Measurements from ENCODE around the gene DYTN. TPM values are rescaled to one million over a fixed set of nuclear protein-coding genes. Genes with fewer than 3 reads are reported as not detected.

The DYTN gene
- total and polyA plus RNA-seq, 2 experiments from 2014 or later = not detected

GRCh38 chr2:206713746-206714145, 4.5 kb downstream of the DYTN start:
- H3K4me1 ChIP-seq (ENCODE audit: insufficient read depth) = no peaks in the 10 kb centered on the region
- H3K4me3 ChIP-seq = no peak overlapping the region

GRCh38 chr2:206708286-206708685, 9.9 kb downstream of the DYTN start:
- Histone ChIP-seq H3K4me3 (no peak overlapping the region), H2AFZ (no peak overlapping the region), H3K4me2 (no peak overlapping the region), H3K27me3 (peaks cover 5% of the 10 kb centered on the region), H3K9me3 (ENCODE audit: low read depth) (no peaks in the 10 kb centered on the region), H3K36me3 (replicated peaks; ENCODE audit: insufficient read depth, low read depth) (no peaks in the 10 kb centered on the region), H3K4me1 (ENCODE audit: insufficient read depth) (no peaks in the 10 kb centered on the region), H3K79me2 (no peaks in the 10 kb centered on the region), H4K20me1 (ENCODE audit: insufficient read depth, poor library complexity, severe bottlenecking) (no peaks in the 10 kb centered on the region), H3K9me2 (replicated peaks; ENCODE audit: insufficient read depth) (no peaks in the 10 kb centered on the region), H3K27ac (no peak overlapping the region)
- DNase-seq (ENCODE audit: low spot score) = no peak
- TF ChIP-seq, protein P1, sequence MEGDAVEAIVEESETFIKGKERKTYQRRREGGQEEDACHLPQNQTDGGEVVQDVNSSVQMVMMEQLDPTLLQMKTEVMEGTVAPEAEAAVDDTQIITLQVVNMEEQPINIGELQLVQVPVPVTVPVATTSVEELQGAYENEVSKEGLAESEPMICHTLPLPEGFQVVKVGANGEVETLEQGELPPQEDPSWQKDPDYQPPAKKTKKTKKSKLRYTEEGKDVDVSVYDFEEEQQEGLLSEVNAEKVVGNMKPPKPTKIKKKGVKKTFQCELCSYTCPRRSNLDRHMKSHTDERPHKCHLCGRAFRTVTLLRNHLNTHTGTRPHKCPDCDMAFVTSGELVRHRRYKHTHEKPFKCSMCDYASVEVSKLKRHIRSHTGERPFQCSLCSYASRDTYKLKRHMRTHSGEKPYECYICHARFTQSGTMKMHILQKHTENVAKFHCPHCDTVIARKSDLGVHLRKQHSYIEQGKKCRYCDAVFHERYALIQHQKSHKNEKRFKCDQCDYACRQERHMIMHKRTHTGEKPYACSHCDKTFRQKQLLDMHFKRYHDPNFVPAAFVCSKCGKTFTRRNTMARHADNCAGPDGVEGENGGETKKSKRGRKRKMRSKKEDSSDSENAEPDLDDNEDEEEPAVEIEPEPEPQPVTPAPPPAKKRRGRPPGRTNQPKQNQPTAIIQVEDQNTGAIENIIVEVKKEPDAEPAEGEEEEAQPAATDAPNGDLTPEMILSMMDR (IDR thresholded peaks at IDR 0.05; ENCODE audit: poor library complexity) = no peak
- TF ChIP-seq EZH2phosphoT487 (IDR thresholded peaks at IDR 0.05; ENCODE audit: low read depth, severe bottlenecking, unreplicated experiment) = no peak
- no peak for TF ChIP-seq EZH2 (IDR thresholded peaks at IDR 0.05; ENCODE audit: borderline replicate concordance)
- 59% methylated on average over 5 of the region's 5 CpGs for WGBS (ENCODE audit: low lambda C conversion rate, missing lambda C conversion rate)

More at GRCh38 chr2:206713746-206714145, 4.5 kb downstream of the DYTN start:
- no peaks in the 10 kb centered on the region for H3K9me2 ChIP-seq (replicated peaks; ENCODE audit: insufficient read depth)
- TF ChIP-seq EZH2 (IDR thresholded peaks at IDR 0.05; ENCODE audit: borderline replicate concordance) (no peak), EZH2phosphoT487 (IDR thresholded peaks at IDR 0.05; ENCODE audit: low read depth, severe bottlenecking, unreplicated experiment) (no peak)
- TF ChIP-seq, protein P1 (IDR thresholded peaks at IDR 0.05; ENCODE audit: poor library complexity) = no peak
- DNase-seq (ENCODE audit: low spot score) = no peak
- H3K36me3 ChIP-seq (replicated peaks; ENCODE audit: insufficient read depth, low read depth) = no peaks in the 10 kb centered on the region
- no peaks in the 10 kb centered on the region for H3K9me3 ChIP-seq (ENCODE audit: low read depth)
- H2AFZ ChIP-seq = no peak overlapping the region
- no peak overlapping the region for H3K4me2 ChIP-seq
- H4K20me1 ChIP-seq (ENCODE audit: insufficient read depth, poor library complexity, severe bottlenecking) = no peaks in the 10 kb centered on the region
- H3K27ac ChIP-seq = no peak overlapping the region
- no peaks in the 10 kb centered on the region for H3K79me2 ChIP-seq
- no peaks in the 10 kb centered on the region for H3K27me3 ChIP-seq
- 87% methylated on average over 4 of the region's 4 CpGs for WGBS (ENCODE audit: low lambda C conversion rate, missing lambda C conversion rate)

- DNase-seq (ENCODE audit: low spot score) = no peak
- Histone ChIP-seq H4K20me1 (ENCODE audit: insufficient read depth, poor library complexity, severe bottlenecking) (no peaks in the 10 kb centered on the region), H3K9me3 (ENCODE audit: low read depth) (no peaks in the 10 kb centered on the region), H2AFZ (no peak overlapping the region), H3K27ac (no peak overlapping the region), H3K79me2 (no peaks in the 10 kb centered on the region), H3K9me2 (replicated peaks; ENCODE audit: insufficient read depth) (no peaks in the 10 kb centered on the region), H3K27me3 (peaks cover 5% of the 10 kb centered on the region), H3K4me3 (no peak overlapping the region), H3K4me2 (no peak overlapping the region), H3K36me3 (replicated peaks; ENCODE audit: insufficient read depth, low read depth) (no peaks in the 10 kb centered on the region), H3K4me1 (ENCODE audit: insufficient read depth) (no peaks in the 10 kb centered on the region)
- no peak for TF ChIP-seq EZH2phosphoT487 (IDR thresholded peaks at IDR 0.05; ENCODE audit: low read depth, severe bottlenecking, unreplicated experiment)
- TF ChIP-seq EZH2 (IDR thresholded peaks at IDR 0.05; ENCODE audit: borderline replicate concordance) = no peak
- TF ChIP-seq, protein P1 (IDR thresholded peaks at IDR 0.05; ENCODE audit: poor library complexity) = no peak
- WGBS (ENCODE audit: low lambda C conversion rate, missing lambda C conversion rate) = 81% methylated on average over 10 of the region's 10 CpGs
Observed at GRCh38 chr2:206707164-206707701, 11.0 kb downstream of the DYTN start.
